ENCODE measurements around the gene TRANK1.

The TRANK1 gene

DNA sequence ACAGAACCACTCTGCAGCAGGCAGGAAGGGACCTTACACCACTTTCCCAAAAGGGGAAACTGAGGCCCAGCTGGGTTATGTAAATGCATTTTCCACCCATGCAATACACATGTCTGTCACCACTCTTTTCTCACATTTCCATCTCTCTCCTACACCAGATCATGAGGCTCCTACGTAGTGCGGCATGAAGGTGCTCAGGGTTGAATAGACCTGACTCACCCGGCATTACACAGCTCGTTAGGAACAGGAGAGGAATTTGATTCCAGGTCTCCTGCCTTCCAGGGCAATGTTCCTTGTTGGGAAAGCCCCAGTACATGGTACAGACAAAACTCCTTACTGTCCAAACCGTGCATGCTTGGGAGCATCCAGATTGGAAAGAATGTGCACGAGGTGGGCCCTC, 118.6 kb downstream of the TRANK1 start:
- no peak for DNase-seq
- in situ Hi-C loops (cut with HindIII; ENCODE audit: low pct_ligation_motif_present, low pct_unique_long_range_greater_than_20kb, low sequenced_read_pairs): no loop called here

DNA sequence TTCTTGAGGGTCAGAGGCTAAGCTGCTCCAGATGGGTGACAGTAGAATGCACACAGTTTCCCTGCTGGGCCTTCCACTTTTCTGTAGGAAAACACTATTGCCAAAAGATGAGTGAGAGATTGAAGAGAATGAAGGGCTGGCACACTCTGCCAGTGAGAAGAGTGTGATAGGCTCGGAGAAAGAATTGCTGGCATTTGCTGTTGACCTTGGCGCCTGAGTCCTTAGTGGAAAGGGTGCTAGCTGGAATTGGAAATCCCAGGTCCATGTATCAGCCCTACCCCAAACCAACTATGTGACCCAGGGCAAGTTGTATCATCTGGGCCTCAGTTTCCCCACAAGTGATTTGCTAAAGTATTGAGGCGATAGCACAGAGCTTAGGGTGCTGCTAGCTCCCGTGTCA, 120.4 kb downstream of the TRANK1 start:
- in situ Hi-C loops (cut with HindIII; ENCODE audit: low pct_ligation_motif_present, low pct_unique_long_range_greater_than_20kb, low sequenced_read_pairs): no loop called here

DNA sequence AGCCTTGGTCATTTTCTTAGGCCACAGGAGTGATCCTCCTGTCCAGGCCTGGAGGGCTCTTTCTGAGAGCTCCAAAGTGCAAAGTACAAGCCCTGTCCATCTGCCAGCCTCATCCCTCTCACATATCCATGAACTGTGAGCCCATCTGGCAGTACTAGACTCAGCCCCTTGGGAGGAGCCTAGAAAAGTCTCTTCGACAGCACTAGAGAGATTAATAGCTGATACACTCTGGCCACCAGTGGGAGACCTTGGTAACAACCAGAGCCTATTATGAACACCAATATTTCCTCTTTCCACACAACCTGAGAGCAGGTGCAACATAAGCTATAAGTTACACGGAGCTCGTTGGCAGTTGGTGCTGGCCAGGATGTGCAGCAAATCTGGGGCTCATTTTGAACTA, 121.0 kb downstream of the TRANK1 start:
- no peak for DNase-seq
- in situ Hi-C loops (cut with HindIII; ENCODE audit: low pct_ligation_motif_present, low pct_unique_long_range_greater_than_20kb, low sequenced_read_pairs): no loop called here

More for the DNA sequence above, 120.4 kb downstream of the TRANK1 start:
- no peak for DNase-seq

GRCh38 chr3:36820083-36820482, 124.8 kb downstream of the TRANK1 start:
- in situ Hi-C loops (cut with HindIII; ENCODE audit: low pct_ligation_motif_present, low pct_unique_long_range_greater_than_20kb, low sequenced_read_pairs): no loop called here
- DNase-seq: no peak

DNA sequence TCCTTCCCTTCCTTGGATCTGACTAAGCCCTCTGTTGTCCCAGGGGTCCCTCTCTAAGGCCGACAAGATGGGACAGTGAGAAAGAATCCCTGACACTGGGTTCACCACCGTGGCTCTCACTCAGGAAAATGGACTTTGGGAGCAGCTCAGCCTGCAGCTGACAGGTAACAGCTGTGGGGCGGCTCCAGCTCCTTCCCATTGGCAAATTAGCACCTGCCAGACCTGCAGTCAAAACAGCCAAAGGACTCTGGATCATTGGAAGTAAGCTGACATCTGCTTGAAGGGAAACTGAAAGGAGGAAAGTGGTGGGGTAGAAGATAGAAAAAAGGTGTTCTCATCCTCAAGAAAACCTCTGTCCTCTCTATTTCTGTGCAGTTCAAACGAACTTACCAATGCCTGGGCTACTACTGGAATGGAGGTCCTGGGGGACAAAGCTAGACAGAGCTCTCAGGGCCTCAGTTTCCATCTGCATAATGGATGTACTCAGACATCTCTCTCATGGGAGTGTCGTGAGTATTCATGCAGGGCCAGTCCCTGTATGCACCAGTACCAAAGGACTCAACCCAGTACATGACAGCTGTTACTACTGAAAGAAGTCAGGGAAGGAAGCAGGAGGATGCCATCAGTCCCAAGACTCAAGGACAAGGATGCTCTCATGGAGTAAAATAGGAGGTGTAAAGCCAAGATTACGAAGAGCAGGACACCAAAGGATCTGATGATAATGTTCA, 126.9 kb downstream of the TRANK1 start:
- in situ Hi-C loops (cut with HindIII; ENCODE audit: low pct_ligation_motif_present, low pct_unique_long_range_greater_than_20kb, low sequenced_read_pairs): no loop called here
- no peak for DNase-seq

DNA sequence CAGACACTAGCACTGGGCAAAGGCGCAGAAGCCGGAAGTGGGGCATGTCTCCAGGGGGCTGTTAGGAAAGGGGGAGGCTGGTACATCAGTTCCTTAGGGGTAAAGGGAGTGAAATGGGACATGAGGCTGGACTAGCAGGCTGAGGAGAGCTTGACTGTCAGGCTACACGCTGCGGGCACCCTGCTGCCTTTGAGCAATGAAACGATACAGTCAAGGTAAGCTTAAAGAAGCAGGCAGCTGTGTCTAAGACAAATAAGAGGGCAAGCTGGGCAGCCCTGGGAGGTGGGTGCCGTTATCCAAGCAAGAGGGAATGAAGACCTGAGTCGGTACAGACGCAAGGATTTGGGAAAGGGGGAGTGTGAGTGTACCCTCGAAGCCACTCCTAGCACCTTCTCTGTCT, 129.5 kb downstream of the TRANK1 start:
- no peak for DNase-seq
- in situ Hi-C loops (cut with HindIII; ENCODE audit: low pct_ligation_motif_present, low pct_unique_long_range_greater_than_20kb, low sequenced_read_pairs): no loop called here

- in situ Hi-C loops (cut with HindIII; ENCODE audit: low pct_ligation_motif_present, low pct_unique_long_range_greater_than_20kb, low sequenced_read_pairs): no loop called here
- no peak for DNase-seq
Observed at GRCh38 chr3:36814776-36815175, 130.1 kb downstream of the TRANK1 start.

GRCh38 chr3:36814066-36814717, 130.7 kb downstream of the TRANK1 start:
- in situ Hi-C loops (cut with HindIII; ENCODE audit: low pct_ligation_motif_present, low pct_unique_long_range_greater_than_20kb, low sequenced_read_pairs): no loop called here
- DNase-seq: no peak

- in situ Hi-C loops (cut with HindIII; ENCODE audit: low pct_ligation_motif_present, low pct_unique_long_range_greater_than_20kb, low sequenced_read_pairs): no loop called here
- no peak for DNase-seq
Observed at GRCh38 chr3:36813305-36813704, 131.5 kb downstream of the TRANK1 start.

- no peak for DNase-seq
- in situ Hi-C loops (cut with HindIII; ENCODE audit: low pct_ligation_motif_present, low pct_unique_long_range_greater_than_20kb, low sequenced_read_pairs): no loop called here
Observed at GRCh38 chr3:36812240-36812639, 132.6 kb downstream of the TRANK1 start.

GRCh38 chr3:36811768-36812167, 133.1 kb downstream of the TRANK1 start:
- in situ Hi-C loops (cut with HindIII; ENCODE audit: low pct_ligation_motif_present, low pct_unique_long_range_greater_than_20kb, low sequenced_read_pairs): no loop called here

GRCh38 chr3:36804295-36805055, 140.4 kb downstream of the TRANK1 start:
- DNase-seq: no peak
- in situ Hi-C loops (cut with HindIII; ENCODE audit: low pct_ligation_motif_present, low pct_unique_long_range_greater_than_20kb, low sequenced_read_pairs): no loop called here

More at GRCh38 chr3:36811768-36812167, 133.1 kb downstream of the TRANK1 start:
- no peak for DNase-seq

GRCh38 chr3:36803091-36803791, 141.6 kb downstream of the TRANK1 start:
- no peak for DNase-seq
- in situ Hi-C loops (cut with HindIII; ENCODE audit: low pct_ligation_motif_present, low pct_unique_long_range_greater_than_20kb, low sequenced_read_pairs): no loop called here

GRCh38 chr3:36800533-36801116, 144.2 kb downstream of the TRANK1 start:
- in situ Hi-C loops (cut with HindIII; ENCODE audit: low pct_ligation_motif_present, low pct_unique_long_range_greater_than_20kb, low sequenced_read_pairs): no loop called here
- DNase-seq: no peak

- no peak for DNase-seq
- in situ Hi-C loops (cut with HindIII; ENCODE audit: low pct_ligation_motif_present, low pct_unique_long_range_greater_than_20kb, low sequenced_read_pairs): no loop called here
Observed at GRCh38 chr3:36796881-36797280, 148.0 kb downstream of the TRANK1 start.

DNA sequence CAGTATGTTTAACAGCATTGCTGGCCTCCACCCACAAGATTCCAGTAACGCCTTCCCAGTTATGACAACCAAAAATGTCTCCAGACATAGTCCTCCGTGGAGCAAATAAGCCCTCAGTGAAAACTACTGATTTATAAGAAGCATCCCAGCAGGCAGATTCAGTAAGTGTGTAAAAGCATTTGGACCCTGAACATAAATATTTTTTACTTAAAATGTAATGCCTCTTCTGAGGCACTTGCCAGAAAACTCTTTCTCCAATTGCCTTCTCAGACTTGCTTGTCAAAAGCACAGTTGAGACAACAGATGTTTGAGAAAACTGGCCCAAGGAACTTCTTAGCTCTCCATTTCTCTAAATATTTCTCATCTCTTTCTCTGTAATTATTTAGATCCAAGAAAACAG, 148.7 kb downstream of the TRANK1 start:
- in situ Hi-C loops (cut with HindIII; ENCODE audit: low pct_ligation_motif_present, low pct_unique_long_range_greater_than_20kb, low sequenced_read_pairs): no loop called here
- DNase-seq: no peak

- in situ Hi-C loops (cut with HindIII; ENCODE audit: low pct_ligation_motif_present, low pct_unique_long_range_greater_than_20kb, low sequenced_read_pairs): no loop called here
- DNase-seq: no peak
Observed at GRCh38 chr3:36795622-36796021, 149.2 kb downstream of the TRANK1 start.

DNA sequence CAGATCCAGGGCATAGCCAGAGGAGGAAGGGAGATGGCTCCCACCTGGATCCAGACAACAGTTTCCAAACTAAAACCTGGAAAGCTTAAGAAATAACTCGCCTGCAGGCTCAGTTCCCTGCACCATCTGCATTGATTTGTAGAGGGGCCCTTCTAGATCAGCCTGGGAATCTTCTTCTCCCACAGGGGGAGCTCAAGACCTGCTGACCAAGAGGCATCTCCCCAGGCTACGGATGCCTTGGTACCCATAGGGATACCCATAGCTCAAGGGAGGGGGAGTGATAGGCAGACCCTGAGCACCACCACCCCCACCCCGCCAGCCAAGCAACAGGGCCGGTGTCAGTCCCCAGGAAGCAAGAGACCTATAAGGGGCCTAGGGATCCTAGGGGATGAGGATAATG, 152.5 kb downstream of the TRANK1 start:
- in situ Hi-C loops (cut with HindIII; ENCODE audit: low pct_ligation_motif_present, low pct_unique_long_range_greater_than_20kb, low sequenced_read_pairs): no loop called here
- DNase-seq: peak; percentile 40

DNA sequence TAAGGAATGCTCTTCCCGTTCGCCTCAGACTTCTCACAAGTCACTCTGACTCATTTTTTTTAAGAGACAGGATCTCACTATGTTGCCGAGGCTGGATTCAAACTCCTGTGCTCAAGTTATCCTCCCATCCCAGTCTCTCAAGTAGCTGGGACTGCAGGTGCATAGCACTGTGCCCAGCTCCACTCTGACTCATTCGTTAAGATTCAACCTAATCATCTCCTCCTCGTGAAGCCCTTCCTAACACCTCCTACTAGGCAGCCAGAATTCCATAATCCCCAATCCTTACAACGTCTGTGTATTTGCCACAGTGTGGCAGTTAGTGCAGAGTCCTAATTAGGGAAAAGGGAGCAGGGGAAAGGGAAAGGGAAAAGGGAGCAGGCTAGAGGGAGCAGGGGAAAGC, 154.1 kb downstream of the TRANK1 start:
- DNase-seq: no peak
- in situ Hi-C loops (cut with HindIII; ENCODE audit: low pct_ligation_motif_present, low pct_unique_long_range_greater_than_20kb, low sequenced_read_pairs): no loop called here
